HG03039 (cell line): Measurements from ENCODE around the gene SWAP70.
"Not testable (repeated sequence)": the region's sequence is repeated elsewhere in the genome, so short reads cannot be mapped to it uniquely, and the experiment has no call there.

ENCODE experiments used
- ATAC-seq: cut with Tn5 transposase; IDR thresholded peaks from one replicate; pipeline ENCODE4 v1.9.1; 2021; ENCODE audit warnings: mild to moderate bottlenecking, moderate library complexity; ENCODE audit not compliant: unreplicated experiment

Gene SWAP70

GRCh38 chr11:9718147-9718546, 54.3 kb downstream of the SWAP70 start:
- no peak for ATAC-seq

GRCh38 chr11:9719566-9720289, 55.9 kb downstream of the SWAP70 start:
- no peak for ATAC-seq

DNA sequence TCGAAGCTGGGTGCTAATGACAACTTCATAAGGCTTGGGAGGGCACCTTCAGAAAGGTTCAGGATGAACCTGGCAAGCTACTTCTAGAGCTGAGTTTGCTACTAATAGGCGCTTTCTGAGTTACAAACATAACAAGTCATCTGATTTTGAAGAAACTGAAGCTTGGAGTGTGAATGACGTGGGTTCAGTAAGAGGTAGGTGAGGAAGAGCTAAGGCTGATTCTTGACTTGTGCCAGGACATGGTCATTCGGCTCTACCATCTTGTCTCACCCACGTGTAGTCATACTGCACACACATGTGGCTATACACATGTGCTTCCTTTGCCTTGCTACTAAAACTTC, 56.4 kb downstream of the SWAP70 start:
- ATAC-seq: no peak

DNA sequence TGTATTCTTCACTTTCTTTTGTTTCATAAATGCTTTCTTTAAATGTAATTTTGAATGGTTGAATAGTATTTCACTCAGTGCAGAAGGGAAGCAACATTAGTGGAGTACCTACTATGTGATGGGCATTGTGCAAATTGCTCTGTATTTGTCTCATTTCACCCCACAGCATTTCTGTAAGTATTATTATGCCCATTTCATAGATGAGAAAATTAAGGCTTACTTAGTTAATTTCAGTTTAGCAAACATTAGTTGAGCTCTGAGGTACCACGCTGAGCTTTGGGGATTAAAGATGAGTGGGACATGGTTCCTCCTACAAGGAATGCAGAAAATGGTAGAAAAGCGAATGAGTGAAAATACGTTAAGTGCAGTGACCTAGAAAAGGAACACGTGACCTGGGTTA, 58.1 kb downstream of the SWAP70 start:
- ATAC-seq: no peak

GRCh38 chr11:9722893-9723292, 59.0 kb downstream of the SWAP70 start:
- no peak for ATAC-seq

DNA sequence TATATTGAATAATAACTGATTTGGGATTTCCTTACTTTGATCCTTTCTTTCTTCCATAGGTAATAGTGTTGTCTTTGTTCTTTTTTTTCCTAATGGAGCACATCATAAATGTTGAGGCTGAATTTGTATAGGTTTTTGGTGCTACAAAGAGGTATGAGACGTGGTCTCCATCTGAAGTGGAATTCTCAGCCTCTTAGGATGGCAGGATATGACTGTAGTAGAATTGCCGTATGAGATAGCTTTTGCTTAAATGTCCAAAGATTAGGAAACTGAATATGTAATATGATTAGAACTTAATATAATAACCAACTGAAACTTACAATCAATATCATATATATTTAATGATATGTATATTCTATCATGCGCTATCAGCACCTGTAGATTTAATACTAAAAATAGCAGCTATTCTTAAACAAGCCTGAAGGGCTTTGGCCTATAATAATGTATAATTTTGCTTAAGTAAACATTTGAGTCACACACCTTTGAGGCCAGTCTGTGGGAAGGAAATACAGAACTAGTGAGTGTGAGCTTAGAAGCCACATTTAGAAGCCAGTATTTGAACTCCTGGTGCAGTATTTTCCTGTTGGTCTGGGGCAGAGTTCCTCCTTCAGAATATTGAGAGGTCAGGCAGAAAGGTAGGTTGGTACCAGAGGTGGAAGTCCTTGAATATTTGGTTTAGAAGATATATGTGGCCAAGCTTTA, 62.6 kb downstream of the SWAP70 start:
- no peak for ATAC-seq

DNA sequence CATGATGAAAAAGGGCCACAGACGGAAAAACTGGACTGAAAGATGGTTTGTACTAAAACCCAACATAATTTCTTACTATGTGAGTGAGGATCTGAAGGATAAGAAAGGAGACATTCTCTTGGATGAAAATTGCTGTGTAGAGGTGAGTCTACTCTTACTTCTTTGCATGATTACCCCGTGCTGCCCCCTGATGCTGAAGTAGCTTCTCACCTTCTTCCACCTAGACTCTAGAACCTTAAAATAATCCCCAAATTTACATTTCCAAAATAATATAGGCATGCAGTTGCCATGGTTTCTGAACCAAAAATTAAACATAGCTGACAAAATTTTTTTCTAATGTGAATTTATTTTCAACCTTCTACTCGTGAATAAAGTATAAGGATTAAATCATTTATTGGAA, 64.2 kb downstream of the SWAP70 start:
- no peak for ATAC-seq

DNA sequence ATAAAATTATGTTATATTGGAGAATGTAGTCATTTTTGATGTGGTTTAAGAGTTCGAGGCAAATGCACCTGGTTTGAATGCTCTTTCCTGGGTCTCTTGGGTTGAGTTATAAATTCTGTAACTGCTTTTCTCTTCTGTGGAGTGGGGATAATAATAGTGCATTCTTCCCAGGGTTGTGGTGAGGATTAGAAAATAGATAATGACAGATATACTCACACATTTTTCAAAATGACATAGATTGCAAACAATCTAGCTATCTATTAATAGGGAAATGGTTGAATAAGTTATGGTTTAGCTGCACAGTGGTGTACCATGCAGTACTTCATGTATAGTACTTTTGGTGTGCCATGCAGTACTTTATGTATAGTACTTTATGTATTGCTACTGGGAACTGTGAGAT, 67.4 kb downstream of the SWAP70 start:
- no peak for ATAC-seq

- no peak for ATAC-seq
Measured at GRCh38 chr11:9732453-9732852, 68.6 kb downstream of the SWAP70 start.

GRCh38 chr11:9733212-9733611, 69.3 kb downstream of the SWAP70 start:
- no peak for ATAC-seq

DNA sequence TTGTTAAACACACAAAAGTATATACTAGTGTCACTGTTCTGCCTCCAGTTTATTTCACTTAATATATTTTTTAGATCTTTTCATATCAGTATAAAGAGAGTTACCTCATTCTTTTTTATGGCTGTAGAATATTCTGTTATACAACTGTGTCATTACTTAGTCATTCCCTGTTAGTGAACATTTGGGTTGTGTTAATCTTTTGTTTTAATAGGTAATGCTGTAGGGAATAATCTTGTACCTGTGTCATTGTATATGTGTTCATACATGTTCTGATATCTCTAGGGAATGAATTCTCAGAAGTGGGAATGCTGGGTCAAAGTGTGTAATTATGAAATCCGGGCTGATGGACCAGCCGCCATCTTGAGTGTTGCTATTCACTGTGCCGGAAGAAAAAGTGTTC, 71.4 kb downstream of the SWAP70 start:
- ATAC-seq: no peak

DNA sequence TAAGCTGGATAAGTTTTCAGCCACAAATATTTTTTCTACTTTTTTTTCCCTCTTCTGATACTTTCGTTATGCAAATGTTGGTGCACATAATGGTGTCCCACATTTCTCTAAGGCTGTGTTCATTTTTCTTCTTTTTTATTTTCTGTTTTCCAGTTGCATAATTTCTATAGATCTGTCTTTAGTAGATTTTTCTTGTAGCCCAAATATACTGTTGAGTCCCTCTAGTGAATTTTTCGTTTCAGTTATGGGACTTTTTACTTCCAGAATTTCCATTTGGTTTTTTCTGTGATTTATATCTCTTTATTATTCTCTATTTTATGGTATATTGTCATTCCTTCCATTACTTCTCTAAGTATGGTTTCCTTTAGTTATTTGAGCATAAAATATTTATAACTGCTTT, 72.0 kb downstream of the SWAP70 start:
- no peak for ATAC-seq

DNA sequence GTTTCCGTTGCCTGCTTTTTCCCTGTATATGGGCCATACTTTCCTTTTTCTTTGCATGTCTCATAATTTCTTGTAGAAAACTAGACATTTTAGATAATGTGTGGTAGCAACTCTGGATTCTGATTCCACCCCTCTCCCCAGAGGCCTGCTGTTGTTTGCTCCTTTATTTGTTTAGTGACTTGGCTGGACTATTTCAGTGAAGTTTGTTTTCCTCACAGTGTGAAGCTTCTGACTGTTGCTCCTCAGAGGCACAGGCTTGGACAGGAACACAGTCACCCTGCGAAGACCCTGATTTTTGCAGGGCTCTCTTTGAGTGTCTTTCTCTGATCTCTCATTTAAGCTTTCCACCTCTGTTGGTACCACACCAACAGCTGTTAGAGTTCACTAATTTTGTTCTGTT, 72.5 kb downstream of the SWAP70 start:
- ATAC-seq: no peak

GRCh38 chr11:9738116-9738515, 74.2 kb downstream of the SWAP70 start:
- no peak for ATAC-seq

- no peak for ATAC-seq
Measured at GRCh38 chr11:9738707-9739106, 74.8 kb downstream of the SWAP70 start.

DNA sequence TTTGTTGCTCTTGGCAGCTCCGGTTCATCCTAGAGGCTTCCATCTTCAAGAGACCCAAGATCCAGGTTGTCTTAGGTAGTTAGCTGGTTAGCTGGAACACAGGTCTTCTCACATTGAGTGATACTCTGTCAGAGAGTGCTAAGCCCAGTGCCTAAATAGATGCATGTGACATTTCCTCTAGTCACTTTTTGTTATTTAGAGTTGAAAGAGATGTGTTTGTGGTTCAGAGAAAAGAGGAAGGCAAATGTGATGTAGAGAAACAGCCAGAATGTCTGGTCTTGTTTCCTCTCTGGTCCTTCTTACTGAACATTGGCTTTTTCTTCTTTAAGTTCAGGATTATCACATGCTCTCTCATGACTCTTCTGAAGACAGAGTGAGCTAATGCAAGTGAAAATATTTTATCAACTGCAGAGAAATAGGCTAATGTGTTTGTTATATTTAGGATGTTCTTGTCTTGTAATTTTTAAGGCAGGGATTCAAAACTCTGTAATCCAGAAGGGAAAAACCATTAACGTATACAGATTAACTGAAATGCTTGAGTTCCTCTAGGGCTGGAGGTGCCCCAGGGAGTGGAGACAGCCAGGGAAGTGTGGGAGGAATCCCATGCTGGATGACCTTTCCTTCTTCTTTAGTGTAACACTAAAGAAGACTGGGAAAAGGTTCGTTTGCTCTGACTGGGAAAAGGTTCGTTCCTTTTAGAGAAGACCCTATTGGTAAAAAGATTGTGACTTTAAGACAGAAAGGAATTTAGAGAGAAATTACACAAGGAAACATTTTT, 75.4 kb downstream of the SWAP70 start:
- no peak for ATAC-seq

GRCh38 chr11:9740202-9740883, 76.5 kb downstream of the SWAP70 start:
- no peak for ATAC-seq

DNA sequence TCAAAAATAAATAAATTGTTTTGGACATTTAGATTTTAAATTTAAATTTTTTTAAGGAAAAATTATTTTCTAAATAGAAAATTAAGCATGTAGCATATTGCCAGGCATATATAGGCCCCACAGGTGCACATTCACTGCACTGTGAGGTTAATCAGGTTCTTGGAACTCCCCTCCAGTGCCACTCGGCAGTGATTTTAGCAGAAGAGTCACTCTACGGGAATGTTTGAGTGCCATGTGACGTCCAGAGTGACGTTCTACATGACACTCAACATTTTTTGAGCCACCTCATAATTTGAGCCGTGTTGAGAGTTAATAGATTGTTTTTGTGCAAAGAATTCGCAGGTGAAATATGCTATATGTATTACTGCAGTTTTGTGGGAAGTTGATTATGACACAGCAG, 77.4 kb downstream of the SWAP70 start:
- no peak for ATAC-seq

DNA sequence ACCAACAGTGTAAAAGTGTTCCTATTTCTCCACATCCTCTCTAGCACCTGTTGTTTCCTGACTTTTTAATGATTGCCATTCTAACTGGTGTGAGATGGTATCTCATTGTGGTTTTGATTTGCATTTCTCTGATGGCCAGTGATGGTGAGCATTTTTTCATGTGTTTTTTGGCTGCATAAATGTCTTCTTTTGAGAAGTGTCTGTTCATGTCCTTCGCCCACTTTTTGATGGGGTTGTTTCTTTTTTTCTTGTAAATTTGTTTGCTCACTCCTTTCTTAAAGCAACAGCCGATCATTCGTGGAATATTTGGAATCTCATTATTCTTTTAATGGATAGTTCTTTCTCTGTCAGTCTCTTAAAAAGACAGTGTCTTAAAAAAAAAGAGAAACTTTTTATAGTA, 79.6 kb downstream of the SWAP70 start:
- ATAC-seq: not testable (repeated sequence)

GRCh38 chr11:9745411-9746211, 81.7 kb downstream of the SWAP70 start:
- ATAC-seq: no peak

GRCh38 chr11:9747229-9747628, 83.4 kb downstream of the SWAP70 start:
- no peak for ATAC-seq
